ENCODE data around the gene PRKCI. TPM values are rescaled to one million over a fixed set of nuclear protein-coding genes. Genes with fewer than 3 reads are reported as not detected.

The PRKCI gene
- 14.6 to 19.6 TPM (median 16.4 TPM) in 5 replicates for total RNA-seq (2022; extraction: Qiagen RNA extraction; ENCODE audit: low read depth)

DNA sequence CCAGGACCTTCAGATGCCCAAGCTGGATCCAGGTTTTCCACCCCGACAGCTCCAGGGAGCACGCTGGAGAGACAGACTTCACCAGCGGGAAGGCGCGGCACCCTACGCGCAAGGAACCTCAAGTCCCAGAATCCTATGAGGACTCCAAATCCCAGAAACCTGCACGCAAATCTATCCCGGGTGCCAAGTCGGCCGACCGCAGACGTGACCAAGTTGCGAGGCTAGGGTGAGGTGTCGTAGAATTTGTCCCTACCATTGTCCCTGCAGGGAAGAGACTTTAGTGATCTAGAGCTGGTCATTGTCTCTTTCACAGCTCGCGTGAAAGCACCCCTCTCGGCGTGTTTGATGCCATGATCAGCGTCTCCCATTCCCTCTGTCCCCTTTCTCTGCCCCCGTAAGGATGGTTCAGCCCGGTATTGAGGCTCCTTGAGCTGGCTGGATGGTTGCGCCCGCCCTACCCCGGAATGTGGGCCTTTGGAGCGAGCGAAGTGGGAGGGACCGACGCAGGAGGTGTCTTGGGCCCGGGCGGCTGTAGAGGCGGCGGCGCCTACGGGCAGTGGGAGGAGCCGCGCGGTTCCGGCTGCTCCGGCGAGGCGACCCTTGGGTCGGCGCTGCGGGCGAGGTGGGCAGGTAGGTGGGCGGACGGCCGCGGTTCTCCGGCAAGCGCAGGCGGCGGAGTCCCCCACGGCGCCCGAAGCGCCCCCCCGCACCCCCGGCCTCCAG lies at the start of gene PRKCI:
TSS of gene PRKCI (plus strand) at position 501 of the 723 bp plus-strand sequence. CDS start 246 bp downstream, outside the sequence.

DNA sequence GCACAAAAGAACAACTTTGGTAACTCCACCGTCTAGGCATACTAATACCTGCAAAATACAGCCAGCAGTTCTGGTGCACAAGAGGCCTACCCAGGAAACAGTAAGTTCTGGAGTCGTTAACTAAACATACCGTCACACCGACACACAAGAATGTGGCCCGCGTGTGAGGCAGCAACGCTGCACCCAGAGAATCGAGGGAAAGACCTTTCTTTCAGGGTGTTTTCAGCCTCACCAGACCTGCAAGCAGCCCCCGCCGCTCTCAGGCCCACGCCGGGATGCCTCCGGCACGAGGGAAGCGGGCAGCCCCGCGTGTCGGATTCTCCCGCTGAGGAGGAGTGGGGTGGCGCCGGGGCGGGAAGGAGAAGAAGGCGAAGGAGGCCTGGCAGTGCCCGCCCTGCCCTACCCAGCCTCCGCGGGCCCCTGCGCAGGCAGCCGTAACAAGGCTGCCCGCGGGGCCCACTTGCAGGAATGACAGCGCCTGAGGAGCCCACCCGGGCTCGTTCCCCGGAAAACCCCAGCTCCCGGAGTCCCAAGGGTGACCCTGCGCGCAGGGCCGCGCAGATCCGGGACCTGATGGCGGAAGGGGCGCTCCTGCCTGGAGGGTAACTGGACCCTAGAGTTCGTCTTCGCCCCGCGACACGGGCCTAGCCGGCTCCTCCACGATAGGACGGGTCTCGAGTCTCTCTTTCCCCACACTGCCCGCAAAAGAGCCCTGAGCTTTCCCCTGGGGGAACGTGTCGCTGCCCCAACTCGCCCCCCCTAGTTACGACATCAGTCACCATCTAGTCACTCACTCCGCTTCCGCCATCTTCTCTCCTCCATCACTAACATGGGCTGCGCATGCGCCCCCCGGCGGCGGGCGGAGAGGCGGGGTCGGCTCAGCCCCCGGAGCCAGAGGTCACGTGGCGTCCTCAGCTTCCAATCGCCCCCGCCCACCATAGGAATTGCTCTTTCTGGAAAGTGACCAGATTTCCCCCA lies 41.0 kb upstream of the PRKCI start, which contains the start of gene PHC3:
TSS of gene PHC3 (minus strand) at position 826 of the 978 bp plus-strand sequence. CDS start at position 808, 18 bp downstream.

Other genes with a start within 250 kb of the PRKCI start
- gene GPR160, start 184.4 kb upstream of the PRKCI start, total RNA-seq (2022; extraction: Qiagen RNA extraction; ENCODE audit: low read depth) = 1.2 to 2.1 TPM (median 1.6 TPM) in 5 replicates
- 8.9 to 17.6 TPM (median 15.0 TPM) in 5 replicates for gene PHC3, start 40.7 kb upstream of the PRKCI start, total RNA-seq (2022; extraction: Qiagen RNA extraction; ENCODE audit: low read depth)
- 15.8 to 34.2 TPM (median 29.9 TPM) in 5 replicates for gene SKIL, start 135.3 kb downstream of the PRKCI start, total RNA-seq (2022; extraction: Qiagen RNA extraction; ENCODE audit: low read depth)
- gene CLDN11, start 196.4 kb downstream of the PRKCI start, total RNA-seq (2022; extraction: Qiagen RNA extraction; ENCODE audit: low read depth) = 0.17 to 0.32 TPM (median 0.28 TPM) in 4 of 5 replicates, not detected in the other